Measurements from ENCODE around the gene ZNF286A. TPM values are rescaled to one million over a fixed set of nuclear protein-coding genes. Genes with fewer than 3 reads are reported as not detected.

ZNF286A gene
- total RNA-seq, 2 donors from 2014 or later, result 19.4 to 46.9 TPM

- no peak for TF ChIP-seq CTCF (IDR thresholded peaks at IDR 0.05)
- TF ChIP-seq POLR2AphosphoS5 (IDR thresholded peaks at IDR 0.05), result no peak
- no peak for TF ChIP-seq POLR2A (IDR thresholded peaks at IDR 0.05)
- no peaks in the 10 kb centered on the region for H3K27me3 ChIP-seq (replicated peaks; ENCODE audit: insufficient read depth)
- no peak overlapping the region for H3K4me3 ChIP-seq
- DNase-seq (ENCODE audit: low spot score), result no peak
- H3K27ac ChIP-seq, result no peak overlapping the region
- WGBS, result 97% methylated on average over 6 of the region's 6 CpGs
- H3K36me3 ChIP-seq, result no peaks in the 10 kb centered on the region
- no peaks in the 10 kb centered on the region for H3K9me3 ChIP-seq
- H3K4me1 ChIP-seq (replicated peaks), result no peaks in the 10 kb centered on the region
- intact Hi-C loops (cut with DNase I), result no loop called here
These were observed 40.3 kb upstream of the ZNF286A start for GRCh38 chr17:15659236-15659635.

GRCh38 chr17:15659663-15660062 lies 39.9 kb upstream of the ZNF286A start:
- no peak for TF ChIP-seq POLR2AphosphoS5 (IDR thresholded peaks at IDR 0.05)
- no peak for TF ChIP-seq POLR2A (IDR thresholded peaks at IDR 0.05)
- TF ChIP-seq CTCF (IDR thresholded peaks at IDR 0.05), result no peak
- Histone ChIP-seq H3K4me1 (replicated peaks) (no peaks in the 10 kb centered on the region), H3K9me3 (no peaks in the 10 kb centered on the region), H3K27ac (no peak overlapping the region), H3K4me3 (no peak overlapping the region), H3K27me3 (replicated peaks; ENCODE audit: insufficient read depth) (no peaks in the 10 kb centered on the region), H3K36me3 (no peaks in the 10 kb centered on the region)
- no peak for DNase-seq (ENCODE audit: low spot score)
- intact Hi-C loops (cut with DNase I), result no loop called here
- 44% methylated on average over 4 of the region's 4 CpGs for WGBS

GRCh38 chr17:15660077-15660476 lies 39.5 kb upstream of the ZNF286A start:
- Histone ChIP-seq H3K36me3 (no peaks in the 10 kb centered on the region), H3K9me3 (no peaks in the 10 kb centered on the region), H3K27me3 (replicated peaks; ENCODE audit: insufficient read depth) (no peaks in the 10 kb centered on the region), H3K4me3 (no peak overlapping the region), H3K4me1 (replicated peaks) (no peaks in the 10 kb centered on the region), H3K27ac (no peak overlapping the region)
- TF ChIP-seq POLR2A (IDR thresholded peaks at IDR 0.05), result no peak
- TF ChIP-seq POLR2AphosphoS5 (IDR thresholded peaks at IDR 0.05), result no peak
- no peak for TF ChIP-seq CTCF (IDR thresholded peaks at IDR 0.05)
- intact Hi-C loops (cut with DNase I), result no loop called here
- no peak for DNase-seq (ENCODE audit: low spot score)
- 56% methylated on average over 3 of the region's 3 CpGs for WGBS

GRCh38 chr17:15662681-15663080 lies 36.9 kb upstream of the ZNF286A start:
- Histone ChIP-seq H3K4me1 (replicated peaks) (no peaks in the 10 kb centered on the region), H3K4me3 (no peak overlapping the region), H3K9me3 (no peaks in the 10 kb centered on the region), H3K27ac (no peak overlapping the region), H3K36me3 (no peaks in the 10 kb centered on the region), H3K27me3 (replicated peaks; ENCODE audit: insufficient read depth) (no peaks in the 10 kb centered on the region)
- no peak for TF ChIP-seq POLR2A (IDR thresholded peaks at IDR 0.05)
- TF ChIP-seq POLR2AphosphoS5 (IDR thresholded peaks at IDR 0.05), result no peak
- TF ChIP-seq CTCF (IDR thresholded peaks at IDR 0.05), result no peak
- intact Hi-C loops (cut with DNase I), result no loop called here
- no peak for DNase-seq (ENCODE audit: low spot score)
- WGBS, result 82% methylated on average over 3 of the region's 3 CpGs

GRCh38 chr17:15663176-15663575 lies 36.4 kb upstream of the ZNF286A start:
- TF ChIP-seq CTCF (IDR thresholded peaks at IDR 0.05) (no peak), POLR2A (IDR thresholded peaks at IDR 0.05) (no peak), POLR2AphosphoS5 (IDR thresholded peaks at IDR 0.05) (no peak)
- no peak for DNase-seq (ENCODE audit: low spot score)
- no peaks in the 10 kb centered on the region for H3K36me3 ChIP-seq
- H3K9me3 ChIP-seq, result no peaks in the 10 kb centered on the region
- H3K4me3 ChIP-seq, result no peak overlapping the region
- intact Hi-C loops (cut with DNase I), result no loop called here
- WGBS, result 87% methylated on average over 6 of the region's 6 CpGs
- H3K27me3 ChIP-seq (replicated peaks; ENCODE audit: insufficient read depth), result no peaks in the 10 kb centered on the region
- H3K27ac ChIP-seq, result no peak overlapping the region
- H3K4me1 ChIP-seq (replicated peaks), result no peaks in the 10 kb centered on the region
